Body of pancreas (tissue), 4 donors: ENCODE data around the gene SRPRB.

Experiments
- CTCF ChIP-seq, 7 experiments: fragments of 450-650 bp in 4 of 7; fragments of 200-600 bp in 3 of 7; sonication (generic) in 3 of 7; IDR thresholded peaks; one replicate each; pipeline ENCODE4 v1.5.1; 2016 to 2019; ENCODE audit warnings: antibody characterized with exemption in 7 of 7
- POLR2A ChIP-seq, 3 donors: fragments of 450-650 bp; IDR thresholded peaks; one replicate each; pipeline ENCODE4 v1.6.1; 2016; ENCODE audit warnings: antibody characterized with exemption in 3 of 3, mild to moderate bottlenecking in 2 of 3

- TF ChIP-seq CTCF (IDR thresholded peaks at IDR 0.05) (no peak), POLR2A (IDR thresholded peaks at IDR 0.05) (no peak)
Measured at GRCh38 chr3:133864616-133865015, 59.0 kb downstream of the SRPRB start.
